Transverse colon (tissue), 4 donors: ENCODE data around the gene RAMP1.

ENCODE experiments used
- EP300 ChIP-seq: sonication (generic); formaldehyde crosslinking; IDR thresholded peaks from one replicate; pipeline ENCODE4 v1.6.1; 2017; ENCODE audit warnings: antibody characterized with exemption, low read depth
- POLR2A ChIP-seq: fragments of 450-650 bp; IDR thresholded peaks from one replicate; pipeline ENCODE4 v1.6.1; 2016; ENCODE audit warnings: antibody characterized with exemption, mild to moderate bottlenecking, moderate library complexity
- POLR2AphosphoS5 ChIP-seq, 3 donors: sonication (generic); formaldehyde crosslinking; IDR thresholded peaks; one replicate each; pipeline ENCODE4 v1.6.1; 2016; ENCODE audit warnings: antibody characterized with exemption in 3 of 3
- TF ChIP-seq, protein P1 (sequence below), 5 experiments: fragments of 200-600 bp in 3 of 5; fragments of 450-650 bp in 2 of 5; sonication (generic) in 3 of 5; IDR thresholded peaks; 1 replicate in 2 of 5; 2 replicates in 3 of 5; pipeline ENCODE4 v1.5.1; 2016 to 2017; ENCODE audit warnings: antibody characterized with exemption in 5 of 5, inconsistent platforms in 3 of 5, mild to moderate bottlenecking in 2 of 5, moderate library complexity in 1 of 5

DNA sequence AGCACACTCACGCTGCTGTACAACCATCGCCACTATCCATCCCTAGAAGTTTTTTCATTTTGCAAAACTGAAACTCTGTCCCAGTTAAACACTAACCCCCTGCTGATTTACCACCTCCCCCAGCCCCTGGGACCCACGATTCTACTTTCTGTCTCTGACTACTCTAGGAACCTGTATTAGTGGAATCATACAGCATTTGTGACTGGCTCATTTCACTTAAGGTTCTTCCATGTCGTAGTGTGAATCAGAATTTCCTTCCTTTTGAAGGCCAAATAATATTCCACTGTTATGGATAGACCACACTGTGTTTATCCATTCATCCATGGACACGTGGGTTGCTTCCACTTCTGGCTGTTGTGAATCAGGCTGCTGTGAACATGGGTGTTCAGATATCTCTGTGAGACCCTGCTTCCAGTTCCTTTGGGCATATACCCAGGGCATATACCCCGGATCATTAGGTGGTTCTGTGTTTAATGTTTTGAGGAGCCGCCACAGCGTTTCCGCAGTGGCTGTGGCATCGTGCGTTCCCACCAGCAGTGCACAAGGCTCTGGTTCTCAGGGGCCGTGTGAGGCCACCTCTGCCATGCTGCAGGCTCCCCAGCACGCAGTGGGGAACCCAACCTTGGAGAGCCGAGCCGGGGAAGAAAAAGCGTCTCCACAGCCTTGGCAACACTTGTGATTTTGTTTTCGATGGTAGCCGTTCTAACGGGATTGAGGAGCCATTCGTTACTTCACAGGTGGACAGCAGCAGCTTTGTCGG lies 10.1 kb downstream of the RAMP1 start:
- TF ChIP-seq, protein P1, sequence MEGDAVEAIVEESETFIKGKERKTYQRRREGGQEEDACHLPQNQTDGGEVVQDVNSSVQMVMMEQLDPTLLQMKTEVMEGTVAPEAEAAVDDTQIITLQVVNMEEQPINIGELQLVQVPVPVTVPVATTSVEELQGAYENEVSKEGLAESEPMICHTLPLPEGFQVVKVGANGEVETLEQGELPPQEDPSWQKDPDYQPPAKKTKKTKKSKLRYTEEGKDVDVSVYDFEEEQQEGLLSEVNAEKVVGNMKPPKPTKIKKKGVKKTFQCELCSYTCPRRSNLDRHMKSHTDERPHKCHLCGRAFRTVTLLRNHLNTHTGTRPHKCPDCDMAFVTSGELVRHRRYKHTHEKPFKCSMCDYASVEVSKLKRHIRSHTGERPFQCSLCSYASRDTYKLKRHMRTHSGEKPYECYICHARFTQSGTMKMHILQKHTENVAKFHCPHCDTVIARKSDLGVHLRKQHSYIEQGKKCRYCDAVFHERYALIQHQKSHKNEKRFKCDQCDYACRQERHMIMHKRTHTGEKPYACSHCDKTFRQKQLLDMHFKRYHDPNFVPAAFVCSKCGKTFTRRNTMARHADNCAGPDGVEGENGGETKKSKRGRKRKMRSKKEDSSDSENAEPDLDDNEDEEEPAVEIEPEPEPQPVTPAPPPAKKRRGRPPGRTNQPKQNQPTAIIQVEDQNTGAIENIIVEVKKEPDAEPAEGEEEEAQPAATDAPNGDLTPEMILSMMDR (IDR thresholded peaks at IDR 0.05), result no peak
- TF ChIP-seq POLR2A (no peak), POLR2AphosphoS5 (IDR thresholded peaks at IDR 0.05) (no peak), EP300 (no peak)
